PC-3 (cell line): ENCODE results near the gene MIDN. TPM values are rescaled to one million over a fixed set of nuclear protein-coding genes. Genes with fewer than 3 reads are reported as not detected.

Experiments used
- ATAC-seq: fragments of 200-7000 bp; cut with Tn5 transposase; 2 replicates; pipeline ENCODE4 v1.9.1; 2020; ENCODE audit warnings: mild to moderate bottlenecking, moderate library complexity
- BruUV-seq: library from RNA; stranded (reverse); fragments of 400-500 nt; replicated peaks from 2 replicates; lab custom pipeline; 2021; lab: Mats Ljungman, UMichigan
- CTCF ChIA-PET: fragments of 300-600 bp; sonication (Branson Sonifier 250); formaldehyde crosslinking; loops from one replicate; lab custom pipeline; 2022; ENCODE audit warnings: antibody characterized with exemption; lab: Charles Lee
- POLR2A ChIA-PET: fragments of 300-600 bp; sonication (Branson Sonifier 250); formaldehyde crosslinking; loops from one replicate; lab custom pipeline; 2022; ENCODE audit warnings: antibody characterized with exemption; ENCODE audit not compliant: unreplicated experiment; lab: Charles Lee
- DNase-seq: peaks from one replicate; pipeline ENCODE4 v3.0.0-alpha.2; 2015
- H2AFZ ChIP-seq: fragments of 300-600 bp; sonication (generic); 2 replicates; pipeline ENCODE4 v1.6.0; 2016; ENCODE audit warnings: antibody characterized with exemption, low read length
- H3F3A ChIP-seq: fragments of 300-600 bp; sonication (generic); one replicate; pipeline ENCODE4 v1.6.0; 2017; ENCODE audit warnings: antibody characterized with exemption, low read length, control low read depth, mild to moderate bottlenecking; ENCODE audit not compliant: unreplicated experiment
- H3K27ac ChIP-seq: fragments of 300-600 bp; sonication (generic); 2 replicates; pipeline ENCODE4 v1.5.1; 2016; ENCODE audit warnings: mild to moderate bottlenecking, low read length
- H3K27me3 ChIP-seq: fragments of 300-600 bp; sonication (generic); 2 replicates; pipeline ENCODE4 v1.6.1; 2016; ENCODE audit warnings: low read length, mixed read lengths
- H3K36me3 ChIP-seq: fragments of 300-600 bp; sonication (generic); 2 replicates; pipeline ENCODE4 v1.6.1; 2016; ENCODE audit warnings: low read depth, mixed run types, low read length, mixed read lengths
- H3K4me1 ChIP-seq: fragments of 300-600 bp; sonication (generic); 2 replicates; pipeline ENCODE4 v1.5.1; 2016; ENCODE audit warnings: low read length; ENCODE audit not compliant: insufficient read depth
- H3K4me2 ChIP-seq: fragments of 300-600 bp; sonication (generic); 2 replicates; pipeline ENCODE4 v1.6.0; 2016; ENCODE audit warnings: low read length
- H3K4me3 ChIP-seq: fragments of 300-600 bp; sonication (generic); 2 replicates; pipeline ENCODE4 v1.5.1; 2016; ENCODE audit warnings: mild to moderate bottlenecking, low read length, mixed read lengths
- H3K79me2 ChIP-seq: fragments of 300-600 bp; sonication (generic); 2 replicates; pipeline ENCODE4 v1.6.1; 2017; ENCODE audit warnings: low read length, mixed read lengths
- H3K9ac ChIP-seq: fragments of 300-600 bp; sonication (generic); 2 replicates; pipeline ENCODE4 v1.6.0; 2016; ENCODE audit warnings: mild to moderate bottlenecking, low read length
- H3K9me2 ChIP-seq: fragments of 300-600 bp; sonication (generic); replicated peaks from 2 replicates; pipeline ENCODE4 v1.6.1; 2016; ENCODE audit warnings: mixed run types, low read length, mixed read lengths
- H3K9me3 ChIP-seq: fragments of 300-600 bp; sonication (generic); 2 replicates; pipeline ENCODE4 v1.6.1; 2016; ENCODE audit warnings: low read length, mixed read lengths
- H4K20me1 ChIP-seq: fragments of 300-600 bp; sonication (generic); 2 replicates; pipeline ENCODE4 v1.6.1; 2016; ENCODE audit warnings: low read length, mixed read lengths
- CTCF ChIP-seq: fragments of 300-600 bp; sonication (generic); conservative IDR thresholded peaks from 2 replicates; pipeline ENCODE4 v1.5.1; 2017; ENCODE audit warnings: antibody characterized with exemption, low read depth, mild to moderate bottlenecking, low read length
- EZH2 ChIP-seq: fragments of 300-600 bp; sonication (generic); IDR thresholded peaks from one replicate; pipeline ENCODE4 v1.6.1; 2017; ENCODE audit warnings: antibody characterized with exemption, mild to moderate bottlenecking, low read length; ENCODE audit not compliant: unreplicated experiment
- EZH2phosphoT487 ChIP-seq: fragments of 300-600 bp; sonication (generic); IDR thresholded peaks from 2 replicates; pipeline ENCODE4 v1.6.1; 2018; ENCODE audit warnings: mild to moderate bottlenecking, antibody characterized with exemption, low read length, borderline replicate concordance
- intact Hi-C: fragments of 100-400 bp; cut with micrococcal nuclease; formaldehyde crosslinking; loops from 2 replicates; pipeline ENCODE4 v1.9.0; 2023
- total RNA-seq: library from RNA; depleted of rRNA; stranded (reverse); fragments of >200 nt; gene quantifications from 2 replicates; pipeline ENCODE4 v1.2.3, GENCODE V29; 2014

MIDN gene
- total RNA-seq, 1 experiment from 2014 or later: 17.3 TPM

- H3K4me3 ChIP-seq: peak overlapping the region; percentile 70
- ChIA-PET POLR2A (interaction anchor here (0.6 kb wide), 1 partner anchor 477 kb away, joined by 4 read pairs; no protein-coding TSS in a partner anchor), CTCF (interaction anchor here (0.5 to 1.1 kb wide), 2 partner anchors 28 to 30 kb away, joined by 4 read pairs; no protein-coding TSS in a partner anchor)
- peak overlapping the region; percentile 92 for H3K9ac ChIP-seq
- H3K9me2 ChIP-seq: no peaks in the 10 kb centered on the region
- no peaks in the 10 kb centered on the region for H3F3A ChIP-seq
- intact Hi-C loops: loop anchor here (10.0 kb wide), 1 partner anchor 81 kb away; a partner anchor contains a TSS
- H3K27ac ChIP-seq: peak overlapping the region; percentile 95
- H3K36me3 ChIP-seq: peaks cover 6% of the 10 kb centered on the region; the same call in 1 of the 2 replicates
- no peaks in the 10 kb centered on the region for H4K20me1 ChIP-seq
- no peak for ATAC-seq
- no peak overlapping the region for H2AFZ ChIP-seq
- H3K4me1 ChIP-seq: peaks cover 60% of the 10 kb centered on the region
- no peaks in the 10 kb centered on the region for H3K9me3 ChIP-seq
- H3K4me2 ChIP-seq: peak overlapping the region; percentile 95
- peaks cover 73% of the 10 kb centered on the region for H3K79me2 ChIP-seq
- no peaks in the 10 kb centered on the region for H3K27me3 ChIP-seq
- TF ChIP-seq EZH2: no peak
- no peak for TF ChIP-seq EZH2phosphoT487
- TF ChIP-seq CTCF: no peak
- DNase-seq: no peak
- BruUV-seq: TSS peak; percentile 52
Measured at GRCh38 chr19:1274081-1274851, 25.9 kb downstream of the MIDN start.

- peak overlapping the region; percentile 92 for H3K9ac ChIP-seq
Measured at GRCh38 chr19:1274852-1275259, 26.5 kb downstream of the MIDN start.

GRCh38 chr19:1275260-1275975, 27.0 kb downstream of the MIDN start, which contains the start of gene FAM174C:
Gene FAM174C, plus strand, starts transcription at chr19:1275530. Its CDS starts 20 bp downstream, at chr19:1275550.
- peak within 1 kb of the TSS; percentile 70 for H3K4me3 ChIP-seq
- peak; percentile 69 for ATAC-seq
- no TSS peak for BruUV-seq

More at GRCh38 chr19:1274852-1275259, 26.5 kb downstream of the MIDN start:
- Histone ChIP-seq H3K4me1 (peaks cover 57% of the 10 kb centered on the region), H3K79me2 (peaks cover 70% of the 10 kb centered on the region), H2AFZ (no peak overlapping the region), H3K4me2 (peak overlapping the region; percentile 95), H3K36me3 (peaks cover 6% of the 10 kb centered on the region; the same call in 1 of the 2 replicates), H3K27me3 (no peaks in the 10 kb centered on the region), H3K4me3 (peak overlapping the region; percentile 70), H3F3A (no peaks in the 10 kb centered on the region), H3K9me3 (no peaks in the 10 kb centered on the region), H4K20me1 (no peaks in the 10 kb centered on the region), H3K9me2 (no peaks in the 10 kb centered on the region), H3K27ac (peak overlapping the region; percentile 95)
- no TSS peak for BruUV-seq
- TF ChIP-seq EZH2phosphoT487: no peak
- TF ChIP-seq EZH2: no peak
- DNase-seq (no peak), ATAC-seq (peak; percentile 2; the same call in 1 of the 2 replicates)
- CTCF ChIA-PET: interaction anchor here (1.0 kb wide), 1 partner anchor 31 kb away, joined by 5 read pairs; no protein-coding TSS in a partner anchor
- POLR2A ChIA-PET: no interaction called here
- intact Hi-C loops: loop anchor here (10.0 kb wide), 1 partner anchor 80 kb away; a partner anchor contains a TSS

More at GRCh38 chr19:1275260-1275975, 27.0 kb downstream of the MIDN start, which contains the start of gene FAM174C:
- Histone ChIP-seq H3K4me1 (peaks cover 52% of the 10 kb centered on the region), H2AFZ (peak within 1 kb of the TSS; percentile 57), H3K79me2 (peaks cover 64% of the 10 kb centered on the region), H3K36me3 (peaks cover 6% of the 10 kb centered on the region; the same call in 1 of the 2 replicates), H3K4me2 (peak within 1 kb of the TSS; percentile 95), H3K9me3 (no peaks in the 10 kb centered on the region), H3K9ac (peak within 1 kb of the TSS; percentile 92), H4K20me1 (no peaks in the 10 kb centered on the region), H3K9me2 (no peaks in the 10 kb centered on the region), H3K27me3 (no peaks in the 10 kb centered on the region), H3F3A (no peaks in the 10 kb centered on the region), H3K27ac (peak within 1 kb of the TSS; percentile 95)
- CTCF ChIA-PET: interaction anchor here (1.0 kb wide), 1 partner anchor 31 kb away, joined by 5 read pairs; no protein-coding TSS in a partner anchor
- POLR2A ChIA-PET: interaction anchor here (0.6 kb wide), 1 partner anchor 9 kb away, joined by 3 read pairs; no protein-coding TSS in a partner anchor
- peak; percentile 92 for DNase-seq
- intact Hi-C loops: loop anchor here (10.0 kb wide), 1 partner anchor 79 kb away; a partner anchor contains a TSS
- TF ChIP-seq EZH2phosphoT487: no peak
- no peak for TF ChIP-seq CTCF
- no peak for TF ChIP-seq EZH2
